ENCODE measurements around the gene ALPK3. TPM values are rescaled to one million over a fixed set of nuclear protein-coding genes. Genes with fewer than 3 reads are reported as not detected.

Gene ALPK3
- total and polyA plus RNA-seq, 2 donors = 1.1 to 1.3 TPM

- Histone ChIP-seq H3K36me3 (ENCODE audit: control insufficient read depth in 2 of 2, insufficient read depth in 2 of 2, low read length in 1 of 2) (no peaks in the 10 kb centered on the region), H3K9me3 (ENCODE audit: control insufficient read depth in 2 of 2, insufficient read depth in 1 of 2, low read length in 1 of 2) (no peaks in the 10 kb centered on the region), H3K27me3 (ENCODE audit: control insufficient read depth in 2 of 2, insufficient read depth in 1 of 2, low read length in 1 of 2) (no peaks in the 10 kb centered on the region), H3K4me3 (ENCODE audit: low read length in 2 of 2) (no peak overlapping the region), H3K4me1 (ENCODE audit: control insufficient read depth in 2 of 2, insufficient read depth in 2 of 2, low read length in 2 of 2) (no peaks in the 10 kb centered on the region), H3K27ac (ENCODE audit: low read depth in 1 of 2, low read length in 1 of 2) (no peak overlapping the region)
- WGBS = 96% methylated on average over 12 of the region's 12 CpGs
- DNase-seq (ENCODE audit: low read depth in 6 of 9, low spot score in 9 of 9) = no peak
These were observed 77.7 kb downstream of the ALPK3 start for GRCh38 chr15:84894736-84895425.

- no peaks in the 10 kb centered on the region for H3K4me1 ChIP-seq (ENCODE audit: control insufficient read depth in 2 of 2, insufficient read depth in 2 of 2, low read length in 2 of 2)
- no peaks in the 10 kb centered on the region for H3K36me3 ChIP-seq (ENCODE audit: control insufficient read depth in 2 of 2, insufficient read depth in 2 of 2, low read length in 1 of 2)
- no peak for DNase-seq (ENCODE audit: low read depth in 6 of 9, low spot score in 9 of 9)
- no peak overlapping the region for H3K27ac ChIP-seq (ENCODE audit: low read depth in 1 of 2, low read length in 1 of 2)
- no peaks in the 10 kb centered on the region for H3K27me3 ChIP-seq (ENCODE audit: control insufficient read depth in 2 of 2, insufficient read depth in 1 of 2, low read length in 1 of 2)
- 82% methylated on average over 4 of the region's 4 CpGs for whole genome bisulfite sequencing
- no peak overlapping the region for H3K4me3 ChIP-seq (ENCODE audit: low read length in 2 of 2)
- no peaks in the 10 kb centered on the region for H3K9me3 ChIP-seq (ENCODE audit: control insufficient read depth in 2 of 2, insufficient read depth in 1 of 2, low read length in 1 of 2)
These were observed 81.6 kb downstream of the ALPK3 start for GRCh38 chr15:84898761-84899160.

DNA sequence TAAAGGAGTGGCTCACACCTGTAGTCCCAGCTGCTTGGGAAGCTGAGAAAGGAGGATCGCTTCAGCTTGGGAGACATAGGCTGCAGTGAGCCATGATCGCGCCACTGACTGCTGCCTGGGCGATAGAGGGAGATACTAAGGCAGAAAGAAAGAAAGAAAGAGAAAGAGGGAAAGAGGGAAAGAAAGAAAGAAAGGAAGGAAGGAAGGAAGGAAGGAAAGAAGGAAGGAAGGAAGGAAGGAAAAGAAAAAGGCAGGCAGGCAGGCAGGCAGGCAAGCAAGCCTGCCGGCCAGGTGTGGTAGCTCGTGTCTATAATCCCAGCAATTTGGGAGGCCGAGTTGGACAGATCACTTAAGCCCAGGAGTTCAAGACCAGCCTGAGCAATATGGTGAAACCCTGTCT, 82.6 kb downstream of the ALPK3 start:
- no peak for DNase-seq (ENCODE audit: low read depth in 6 of 9, low spot score in 9 of 9)
- H3K27me3 ChIP-seq (ENCODE audit: control insufficient read depth in 2 of 2, insufficient read depth in 1 of 2, low read length in 1 of 2) = no peaks in the 10 kb centered on the region
- no peak overlapping the region for H3K27ac ChIP-seq (ENCODE audit: low read depth in 1 of 2, low read length in 1 of 2)
- H3K9me3 ChIP-seq (ENCODE audit: control insufficient read depth in 2 of 2, insufficient read depth in 1 of 2, low read length in 1 of 2) = no peaks in the 10 kb centered on the region
- H3K4me3 ChIP-seq (ENCODE audit: low read length in 2 of 2) = no peak overlapping the region
- H3K4me1 ChIP-seq (ENCODE audit: control insufficient read depth in 2 of 2, insufficient read depth in 2 of 2, low read length in 2 of 2) = no peaks in the 10 kb centered on the region
- no peaks in the 10 kb centered on the region for H3K36me3 ChIP-seq (ENCODE audit: control insufficient read depth in 2 of 2, insufficient read depth in 2 of 2, low read length in 1 of 2)
- 95% methylated on average over 7 of the region's 7 CpGs for WGBS

GRCh38 chr15:84901540-84901939, 84.4 kb downstream of the ALPK3 start:
- Histone ChIP-seq H3K27me3 (ENCODE audit: control insufficient read depth in 2 of 2, insufficient read depth in 1 of 2, low read length in 1 of 2) (no peaks in the 10 kb centered on the region), H3K4me1 (ENCODE audit: control insufficient read depth in 2 of 2, insufficient read depth in 2 of 2, low read length in 2 of 2) (no peaks in the 10 kb centered on the region), H3K4me3 (ENCODE audit: low read length in 2 of 2) (no peak overlapping the region), H3K36me3 (ENCODE audit: control insufficient read depth in 2 of 2, insufficient read depth in 2 of 2, low read length in 1 of 2) (no peaks in the 10 kb centered on the region), H3K9me3 (ENCODE audit: control insufficient read depth in 2 of 2, insufficient read depth in 1 of 2, low read length in 1 of 2) (no peaks in the 10 kb centered on the region), H3K27ac (ENCODE audit: low read depth in 1 of 2, low read length in 1 of 2) (no peak overlapping the region)
- DNase-seq (ENCODE audit: low read depth in 6 of 9, low spot score in 9 of 9) = no peak
- 76% methylated on average over 2 of the region's 2 CpGs for WGBS

DNA sequence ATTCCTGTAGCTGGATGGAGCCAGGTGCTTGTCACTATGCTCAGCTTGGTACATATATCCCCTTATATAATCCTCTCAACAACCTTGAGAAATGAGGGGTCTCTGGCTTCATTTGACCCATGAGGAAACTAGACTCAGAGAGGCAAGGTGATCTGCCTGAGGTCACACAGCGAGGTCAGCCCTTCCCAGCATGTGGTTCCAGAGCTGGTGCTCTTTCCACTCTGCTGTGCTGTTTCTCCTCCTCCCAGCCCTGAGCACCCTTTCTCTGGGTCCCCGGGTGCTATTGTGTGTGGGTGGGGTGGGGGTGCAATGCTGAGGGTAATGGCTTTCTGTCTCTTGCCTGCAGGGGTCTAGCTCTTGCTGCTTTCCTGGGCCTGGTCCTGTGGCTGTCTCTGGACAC, 86.6 kb downstream of the ALPK3 start:
- 99% methylated on average over 2 of the region's 2 CpGs for WGBS
- no peak overlapping the region for H3K27ac ChIP-seq (ENCODE audit: low read depth in 1 of 2, low read length in 1 of 2)
- H3K4me1 ChIP-seq (ENCODE audit: control insufficient read depth in 2 of 2, insufficient read depth in 2 of 2, low read length in 2 of 2) = peaks cover 0 to 3% of the 10 kb centered on the region in 2 donors
- DNase-seq (ENCODE audit: low read depth in 6 of 9, low spot score in 9 of 9) = no peak
- no peaks in the 10 kb centered on the region for H3K36me3 ChIP-seq (ENCODE audit: control insufficient read depth in 2 of 2, insufficient read depth in 2 of 2, low read length in 1 of 2)
- H3K9me3 ChIP-seq (ENCODE audit: control insufficient read depth in 2 of 2, insufficient read depth in 1 of 2, low read length in 1 of 2) = no peaks in the 10 kb centered on the region
- H3K4me3 ChIP-seq (ENCODE audit: low read length in 2 of 2) = no peak overlapping the region
- H3K27me3 ChIP-seq (ENCODE audit: control insufficient read depth in 2 of 2, insufficient read depth in 1 of 2, low read length in 1 of 2) = no peaks in the 10 kb centered on the region

- Histone ChIP-seq H3K27me3 (ENCODE audit: control insufficient read depth in 2 of 2, insufficient read depth in 1 of 2, low read length in 1 of 2) (no peaks in the 10 kb centered on the region), H3K27ac (ENCODE audit: low read depth in 1 of 2, low read length in 1 of 2) (no peak overlapping the region), H3K36me3 (ENCODE audit: control insufficient read depth in 2 of 2, insufficient read depth in 2 of 2, low read length in 1 of 2) (no peaks in the 10 kb centered on the region), H3K4me3 (ENCODE audit: low read length in 2 of 2) (no peak overlapping the region), H3K4me1 (ENCODE audit: control insufficient read depth in 2 of 2, insufficient read depth in 2 of 2, low read length in 2 of 2) (peaks cover 0 to 3% of the 10 kb centered on the region in 2 donors), H3K9me3 (ENCODE audit: control insufficient read depth in 2 of 2, insufficient read depth in 1 of 2, low read length in 1 of 2) (no peaks in the 10 kb centered on the region)
- WGBS = 98% methylated on average over 2 of the region's 2 CpGs
- DNase-seq (ENCODE audit: low read depth in 6 of 9, low spot score in 9 of 9) = no peak
These were observed 87.3 kb downstream of the ALPK3 start for GRCh38 chr15:84904419-84904818.

- Histone ChIP-seq H3K27ac (ENCODE audit: low read depth in 1 of 2, low read length in 1 of 2) (no peak overlapping the region), H3K9me3 (ENCODE audit: control insufficient read depth in 2 of 2, insufficient read depth in 1 of 2, low read length in 1 of 2) (no peaks in the 10 kb centered on the region), H3K4me1 (ENCODE audit: control insufficient read depth in 2 of 2, insufficient read depth in 2 of 2, low read length in 2 of 2) (peaks cover 0 to 3% of the 10 kb centered on the region in 2 donors), H3K27me3 (ENCODE audit: control insufficient read depth in 2 of 2, insufficient read depth in 1 of 2, low read length in 1 of 2) (no peaks in the 10 kb centered on the region), H3K36me3 (ENCODE audit: control insufficient read depth in 2 of 2, insufficient read depth in 2 of 2, low read length in 1 of 2) (no peaks in the 10 kb centered on the region), H3K4me3 (ENCODE audit: low read length in 2 of 2) (no peak overlapping the region)
- DNase-seq (ENCODE audit: low read depth in 6 of 9, low spot score in 9 of 9) = no peak
- WGBS = 97% methylated on average over 15 of the region's 15 CpGs
These were observed 88.1 kb downstream of the ALPK3 start for GRCh38 chr15:84905016-84905916.

GRCh38 chr15:84907731-84908130, 90.6 kb downstream of the ALPK3 start:
- DNase-seq (ENCODE audit: low read depth in 6 of 9, low spot score in 9 of 9) = no peak
- no peak overlapping the region for H3K4me3 ChIP-seq (ENCODE audit: low read length in 2 of 2)
- H3K27ac ChIP-seq (ENCODE audit: low read depth in 1 of 2, low read length in 1 of 2) = no peak overlapping the region
- WGBS = 97% methylated on average over 4 of the region's 4 CpGs
- H3K36me3 ChIP-seq (ENCODE audit: control insufficient read depth in 2 of 2, insufficient read depth in 2 of 2, low read length in 1 of 2) = no peaks in the 10 kb centered on the region
- H3K9me3 ChIP-seq (ENCODE audit: control insufficient read depth in 2 of 2, insufficient read depth in 1 of 2, low read length in 1 of 2) = no peaks in the 10 kb centered on the region
- H3K4me1 ChIP-seq (ENCODE audit: control insufficient read depth in 2 of 2, insufficient read depth in 2 of 2, low read length in 2 of 2) = peaks cover 0 to 3% of the 10 kb centered on the region in 2 donors
- H3K27me3 ChIP-seq (ENCODE audit: control insufficient read depth in 2 of 2, insufficient read depth in 1 of 2, low read length in 1 of 2) = no peaks in the 10 kb centered on the region

DNA sequence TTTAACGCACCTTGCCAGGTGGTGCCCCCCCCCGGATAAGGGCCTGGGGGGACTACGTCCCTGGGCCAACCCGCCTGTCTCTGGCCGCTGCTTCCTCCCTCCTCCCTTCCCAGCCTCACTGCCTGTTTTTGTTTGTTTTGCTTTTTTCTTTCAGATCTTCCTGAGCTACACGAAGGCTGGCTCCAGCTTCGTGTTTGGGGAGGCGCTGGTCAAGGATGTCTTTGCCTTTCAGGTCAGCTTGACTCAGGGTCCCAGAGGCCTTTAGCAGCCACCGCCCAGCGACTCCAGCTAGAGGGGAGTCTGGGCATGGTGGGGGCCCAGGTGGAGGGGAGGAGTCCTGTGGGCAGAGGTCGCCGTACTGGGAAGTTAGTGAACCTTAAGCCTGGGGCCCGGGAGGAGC, 91.4 kb downstream of the ALPK3 start:
- no peaks in the 10 kb centered on the region for H3K27me3 ChIP-seq (ENCODE audit: control insufficient read depth in 2 of 2, insufficient read depth in 1 of 2, low read length in 1 of 2)
- no peak for DNase-seq (ENCODE audit: low read depth in 6 of 9, low spot score in 9 of 9)
- WGBS = 85% methylated on average over 13 of the region's 13 CpGs
- no peaks in the 10 kb centered on the region for H3K9me3 ChIP-seq (ENCODE audit: control insufficient read depth in 2 of 2, insufficient read depth in 1 of 2, low read length in 1 of 2)
- H3K27ac ChIP-seq (ENCODE audit: low read depth in 1 of 2, low read length in 1 of 2) = no peak overlapping the region
- H3K36me3 ChIP-seq (ENCODE audit: control insufficient read depth in 2 of 2, insufficient read depth in 2 of 2, low read length in 1 of 2) = no peaks in the 10 kb centered on the region
- H3K4me3 ChIP-seq (ENCODE audit: low read length in 2 of 2) = no peak overlapping the region
- H3K4me1 ChIP-seq (ENCODE audit: control insufficient read depth in 2 of 2, insufficient read depth in 2 of 2, low read length in 2 of 2) = peaks cover 0 to 3% of the 10 kb centered on the region in 2 donors

All from thymus (tissue), 11 donors.